ENCODE data around the gene WDR93.
A peak's percentile ranks its signal among the peaks of the same experiment; 100 is the strongest.
"Not testable (repeated sequence)": the region's sequence is repeated elsewhere in the genome, so short reads cannot be mapped to it uniquely, and the experiment has no call there.

Gene WDR93

GRCh38 chr15:89775815-89776214, 85.2 kb downstream of the WDR93 start:
- no peak for DNase-seq

GRCh38 chr15:89776274-89777072, 85.9 kb downstream of the WDR93 start, which contains the start of gene MESP2:
MESP2 (plus strand) TSS chr15:89776332; CDS start chr15:89776358, 26 bp downstream.
- DNase-seq: peak; percentile 45

GRCh38 chr15:89777073-89777751, 86.6 kb downstream of the WDR93 start:
- DNase-seq: no peak

- no peak for DNase-seq
Observed at GRCh38 chr15:89777782-89778380, 87.3 kb downstream of the WDR93 start.

GRCh38 chr15:89778861-89779260, 88.2 kb downstream of the WDR93 start:
- no peak for DNase-seq

- no peak for DNase-seq
Observed at GRCh38 chr15:89780601-89781000, 90.0 kb downstream of the WDR93 start.

- no peak for DNase-seq
Observed at GRCh38 chr15:89781055-89781454, 90.4 kb downstream of the WDR93 start.

GRCh38 chr15:89781891-89782618, 91.4 kb downstream of the WDR93 start:
- no peak for DNase-seq

GRCh38 chr15:89782619-89782950, 92.0 kb downstream of the WDR93 start:
- not testable (repeated sequence) for DNase-seq

- DNase-seq: no peak
Observed at GRCh38 chr15:89783111-89783860, 92.7 kb downstream of the WDR93 start.

GRCh38 chr15:89783861-89784685, 93.5 kb downstream of the WDR93 start:
- no peak for DNase-seq

- no peak for DNase-seq
Observed at GRCh38 chr15:89784686-89784960, 94.0 kb downstream of the WDR93 start.

- no peak for DNase-seq
Observed at GRCh38 chr15:89785064-89785773, 94.6 kb downstream of the WDR93 start.

- DNase-seq: no peak
Observed at GRCh38 chr15:89785774-89786140, 95.1 kb downstream of the WDR93 start.

- no peak for DNase-seq
Observed at GRCh38 chr15:89787944-89788343, 97.3 kb downstream of the WDR93 start.

- not testable (repeated sequence) for DNase-seq
Observed at GRCh38 chr15:89788585-89788984, 98.0 kb downstream of the WDR93 start.

GRCh38 chr15:89790206-89790605, 99.6 kb downstream of the WDR93 start:
- DNase-seq: no peak

GRCh38 chr15:89790661-89791060, 100.0 kb downstream of the WDR93 start:
- DNase-seq: no peak

GRCh38 chr15:89792106-89792805, 101.6 kb downstream of the WDR93 start:
- DNase-seq: no peak
